Stimulated activated CD8-positive, alpha-beta memory T cell treated with anti-CD3 and anti-CD28 coated beads, Interleukin-4, amount 100 ng/mL, for 48 hours (primary cell): Measurements from ENCODE around the gene B9D1.
"Not testable (repeated sequence)": the region's sequence is repeated elsewhere in the genome, so short reads cannot be mapped to it uniquely, and the experiment has no call there.

ENCODE experiments used
- DNase-seq: peaks from one replicate; pipeline ENCODE4 v3.0.0-alpha.2; 2020

B9D1 gene

DNA sequence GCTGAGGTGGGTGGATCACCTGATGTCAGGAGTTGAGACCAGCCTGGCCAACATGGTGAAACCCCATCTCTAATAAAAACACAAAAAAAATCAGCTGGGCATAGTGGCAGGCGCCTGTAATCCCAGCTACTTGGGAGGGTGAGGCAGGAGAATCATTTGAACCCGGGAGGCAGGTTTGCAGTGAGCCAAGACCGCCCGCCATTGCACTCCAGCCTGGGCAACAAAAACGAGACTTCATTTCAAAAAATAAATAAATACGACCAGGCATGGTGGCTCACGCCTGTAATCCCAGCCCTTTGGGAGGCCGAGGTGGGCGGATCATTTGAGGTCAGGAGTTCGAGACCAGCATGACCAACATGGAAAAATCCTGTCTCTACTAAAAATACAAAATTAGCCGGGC lies 9.1 kb downstream of the B9D1 start:
- not testable (repeated sequence) for DNase-seq

DNA sequence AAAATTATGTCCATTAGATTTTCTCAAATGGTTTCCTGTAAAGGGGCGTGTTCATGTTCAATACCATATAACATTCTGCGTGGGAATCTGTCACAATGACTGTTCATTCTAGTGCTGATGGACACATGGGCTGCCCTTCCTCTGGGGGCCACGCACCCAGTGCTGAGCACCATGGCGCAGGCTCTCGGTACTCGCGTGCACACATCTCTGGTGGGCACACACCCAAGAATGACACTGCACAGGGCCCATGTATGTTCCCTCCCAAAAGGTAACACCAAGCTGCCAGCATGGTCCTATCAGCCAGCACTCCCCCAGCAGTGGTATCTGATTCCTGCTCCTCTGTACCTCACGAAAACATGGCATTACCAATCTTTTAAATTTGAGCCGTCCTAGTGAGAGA lies 13.7 kb downstream of the B9D1 start:
- no peak for DNase-seq

DNA sequence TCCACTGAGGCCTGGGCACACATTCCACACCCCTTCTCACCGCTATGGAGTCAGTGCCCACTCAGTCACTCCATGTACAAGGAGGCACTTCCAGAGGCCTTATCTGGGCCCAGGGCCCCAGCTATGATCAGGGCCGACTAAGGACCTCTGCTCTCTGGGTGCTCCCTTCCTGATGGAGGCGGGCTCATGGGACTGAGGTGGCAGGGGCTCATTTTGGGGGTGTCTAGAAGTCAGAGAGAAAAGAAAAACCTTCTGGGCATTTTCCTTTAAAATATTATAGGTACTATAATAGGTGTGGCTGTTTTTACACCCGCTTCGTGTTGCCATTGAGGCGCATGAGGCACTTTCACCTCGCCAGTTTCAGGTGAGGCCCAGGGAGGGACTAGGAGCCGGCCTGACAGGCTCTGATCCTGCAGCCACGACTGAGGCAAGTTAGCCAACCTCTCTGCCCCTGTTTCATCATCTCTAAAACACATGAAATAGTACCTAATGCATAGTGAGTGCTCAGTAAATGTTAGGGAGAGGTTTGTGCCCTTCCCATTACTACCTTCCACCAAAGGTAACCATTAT lies 14.4 kb downstream of the B9D1 start:
- no peak for DNase-seq

DNA sequence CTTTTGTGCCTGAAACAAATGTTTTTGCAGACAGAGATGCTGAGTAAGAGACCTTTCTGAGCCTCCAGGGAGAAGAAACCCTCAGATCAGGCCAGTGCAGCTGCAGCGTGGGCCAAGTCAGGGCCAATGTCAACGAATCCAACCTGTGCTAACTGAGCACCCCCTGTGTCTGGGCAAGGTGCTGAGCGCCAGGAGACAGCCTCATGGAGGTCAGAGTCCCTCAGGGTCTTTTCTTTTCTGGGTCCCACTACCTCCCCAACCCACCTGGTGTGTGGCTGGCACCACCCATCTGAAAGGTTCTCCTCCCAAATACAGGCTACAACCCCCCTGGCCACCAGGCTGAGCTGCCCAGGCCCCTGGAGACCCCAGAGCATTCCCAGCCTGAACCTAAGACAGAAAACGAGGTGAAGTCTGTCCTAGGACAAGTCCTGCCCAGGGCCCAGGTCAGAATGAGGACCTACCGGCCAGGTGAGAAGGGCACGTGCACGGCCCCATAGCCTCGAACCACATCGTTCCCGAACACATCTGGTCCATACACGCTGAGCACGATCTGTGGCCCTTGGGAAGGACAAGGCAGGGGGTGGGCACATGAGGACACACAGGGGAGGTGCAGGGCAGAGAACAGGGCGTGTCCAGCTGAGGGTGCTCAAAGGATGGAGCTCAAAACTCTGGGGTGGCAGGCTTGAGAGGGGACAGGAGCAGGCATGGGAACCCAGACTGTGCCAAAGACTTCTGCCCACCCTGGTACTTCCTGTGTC lies 15.0 kb downstream of the B9D1 start:
- no peak for DNase-seq

DNA sequence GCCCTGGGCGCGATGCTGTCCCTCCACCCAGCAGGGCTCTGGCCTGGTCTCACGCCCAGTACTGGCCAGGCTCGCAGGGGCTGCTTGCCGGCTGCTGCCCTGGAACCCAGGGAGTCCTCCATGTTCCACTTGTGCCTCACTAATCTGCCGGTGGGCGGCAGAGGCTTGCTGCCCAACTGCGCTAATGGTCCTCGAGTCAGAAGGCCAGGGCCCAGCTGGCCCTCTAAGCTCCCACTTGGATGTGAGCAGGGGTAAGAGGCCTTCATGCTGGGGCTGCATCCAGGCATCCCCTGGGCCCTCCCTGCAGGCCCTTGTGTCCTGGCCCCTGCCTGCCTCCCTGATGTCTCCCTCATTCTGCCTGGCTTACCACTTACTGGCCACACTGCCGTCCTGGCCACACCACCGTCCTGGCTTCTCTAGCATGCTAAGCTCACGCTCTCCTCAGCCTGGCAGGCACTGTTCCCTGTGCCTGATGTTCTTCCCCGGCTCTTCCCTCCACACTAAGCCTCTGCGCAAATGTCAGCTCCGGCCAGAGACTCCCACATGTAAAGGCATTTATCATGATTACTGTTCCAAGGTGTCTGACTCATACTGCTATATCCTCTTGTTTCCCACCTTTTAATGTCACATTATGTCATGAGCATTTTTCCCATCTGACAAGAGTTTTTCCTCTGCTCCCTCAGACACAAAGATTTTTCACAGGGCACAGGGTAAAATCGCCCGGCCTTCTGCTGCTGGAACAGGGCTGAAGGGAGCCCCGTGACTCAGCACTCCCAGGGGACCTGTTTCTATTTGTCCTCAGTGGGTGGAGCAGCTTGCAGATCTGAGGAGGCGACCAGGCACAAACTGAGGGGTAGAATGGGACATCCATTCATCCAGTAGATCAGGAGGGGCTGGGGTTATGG lies 15.9 kb downstream of the B9D1 start:
- no peak for DNase-seq

DNA sequence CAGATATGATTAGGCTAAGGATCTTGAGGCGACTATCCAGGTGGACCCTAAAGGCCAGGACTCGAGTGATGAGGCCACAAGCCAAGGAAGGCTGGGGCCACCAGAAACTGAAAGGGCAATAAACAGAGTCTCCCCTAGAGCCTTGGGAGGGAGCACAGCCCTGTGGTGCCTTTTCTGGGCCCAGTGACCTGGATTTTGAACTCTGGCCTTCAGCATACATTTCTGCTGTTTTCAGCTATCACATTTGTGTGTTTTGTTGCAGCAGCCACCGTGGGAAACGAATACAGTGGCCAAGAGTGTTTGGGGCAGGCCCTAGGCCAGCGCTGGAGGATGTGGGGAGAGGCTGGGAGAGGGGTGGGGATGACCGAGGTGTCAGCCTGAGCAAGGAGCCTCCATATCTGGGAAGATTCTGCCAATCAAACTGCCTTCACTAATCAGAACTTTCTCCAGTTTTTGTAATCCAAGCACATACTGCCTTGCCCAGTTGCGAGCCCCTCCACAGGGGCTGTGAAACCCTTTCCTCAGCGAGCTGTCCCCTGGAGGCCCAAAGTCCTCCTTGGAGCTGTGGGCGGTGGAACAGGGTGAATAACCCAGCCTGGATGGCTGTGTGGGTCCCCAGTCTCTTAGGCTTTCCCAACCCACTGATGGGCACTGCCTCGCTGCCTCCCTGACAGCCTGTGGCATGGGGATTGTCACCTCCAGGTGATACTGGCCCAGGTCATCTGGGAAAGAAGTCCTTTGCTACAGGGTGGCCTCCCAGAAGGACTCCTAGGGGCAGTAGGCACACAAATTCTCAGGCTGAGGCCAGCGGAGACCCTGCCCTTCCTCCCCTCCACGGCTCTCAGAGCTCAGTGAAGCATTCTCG lies 16.8 kb downstream of the B9D1 start:
- DNase-seq = no peak

DNA sequence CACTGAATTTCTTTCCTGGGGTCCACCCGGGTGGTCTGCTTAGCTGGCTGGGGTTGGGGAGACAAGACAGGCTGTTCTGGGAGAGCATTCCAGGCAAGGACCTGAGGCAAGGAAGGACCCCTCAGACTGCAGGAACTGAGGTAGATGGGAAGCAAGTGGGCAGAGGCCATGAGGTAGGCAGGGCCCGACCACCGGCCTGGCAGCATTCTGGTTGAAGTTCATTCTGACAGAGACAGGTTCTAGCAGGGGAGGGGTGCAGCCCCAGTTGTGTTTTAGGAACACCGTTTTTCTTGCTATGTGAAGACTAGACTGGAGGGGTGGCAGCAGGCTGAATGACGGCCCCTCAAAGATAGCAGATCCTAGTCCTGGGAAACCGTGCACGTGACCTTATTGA lies 17.5 kb downstream of the B9D1 start:
- DNase-seq = no peak

DNA sequence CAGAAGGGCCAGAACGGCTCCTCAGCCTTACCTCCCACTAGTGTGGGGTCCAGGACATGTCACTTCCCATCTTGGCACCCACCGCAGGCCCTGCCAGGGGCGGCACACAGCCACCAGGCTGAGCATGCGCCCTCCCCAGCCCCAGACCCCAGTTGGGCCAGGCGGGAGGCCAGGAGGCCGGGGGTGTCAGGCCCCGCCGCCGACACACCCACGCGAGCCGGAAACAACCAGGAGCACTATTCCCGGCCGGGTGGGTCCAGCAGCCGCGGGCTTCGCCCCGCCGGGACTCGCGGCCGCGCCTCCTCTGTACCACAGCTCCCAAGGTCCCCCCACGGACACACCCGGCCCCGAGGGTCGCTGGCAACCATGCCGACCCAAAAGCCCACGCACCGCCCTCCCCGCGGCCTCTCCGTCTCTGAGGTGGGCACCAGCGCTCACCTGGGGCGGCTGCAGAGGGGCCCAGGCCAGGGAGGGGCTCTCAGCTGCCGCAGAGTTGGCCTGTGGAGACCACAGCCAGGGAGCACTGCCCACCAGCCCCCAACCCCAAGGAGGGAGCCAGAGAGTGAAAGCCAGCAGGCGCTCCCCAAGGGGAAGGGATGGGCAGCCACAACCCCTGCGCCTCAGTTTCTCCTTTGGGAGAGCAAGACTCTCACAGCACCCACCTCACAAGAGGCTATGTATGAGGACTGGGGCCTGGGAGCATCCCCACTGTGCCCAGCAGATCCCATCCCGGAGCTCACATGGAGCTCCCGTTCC lies 18.0 kb downstream of the B9D1 start:
- DNase-seq = no peak

DNA sequence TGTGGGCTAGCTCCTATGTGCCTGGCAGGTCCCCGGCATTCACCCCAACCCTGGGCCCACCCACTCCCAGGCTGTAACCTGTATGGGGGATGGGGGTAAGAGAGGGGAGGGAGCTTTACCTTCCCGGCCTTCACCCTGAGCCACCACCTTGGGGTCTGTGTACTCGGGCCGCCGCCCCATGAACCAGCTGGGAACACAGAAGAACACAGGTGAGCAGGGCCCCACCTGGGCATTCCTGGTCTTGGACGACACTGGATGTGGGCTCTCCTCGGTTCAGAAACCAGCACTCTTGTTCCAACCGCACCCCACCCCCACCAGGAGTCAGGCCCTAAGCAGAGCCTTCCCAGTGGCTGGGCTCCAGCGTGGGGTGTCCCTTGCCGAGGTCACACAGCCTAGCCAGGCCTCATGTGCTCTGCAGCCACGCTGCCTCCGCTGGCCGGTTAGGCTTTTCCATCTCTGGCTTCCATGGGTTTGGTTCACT lies 18.8 kb downstream of the B9D1 start:
- no peak for DNase-seq

DNA sequence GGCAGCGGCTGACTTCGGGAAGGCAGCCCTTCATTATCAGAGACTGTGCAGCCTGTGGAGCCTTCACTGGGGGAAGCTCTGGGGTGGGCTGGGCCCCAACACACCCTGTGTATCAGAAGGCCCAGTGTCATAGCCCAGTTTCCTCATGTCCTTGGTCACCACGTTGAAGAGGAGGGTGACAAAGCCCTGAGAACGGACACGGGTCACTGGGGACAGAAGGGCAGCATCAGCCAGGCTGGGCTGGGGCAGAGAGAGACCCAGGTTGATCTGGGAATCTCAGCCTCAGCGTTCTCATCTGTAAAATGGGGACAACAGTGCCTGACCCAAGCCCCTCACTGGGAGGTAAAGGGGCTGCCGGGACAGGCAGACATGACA lies 19.3 kb downstream of the B9D1 start:
- no peak for DNase-seq

DNA sequence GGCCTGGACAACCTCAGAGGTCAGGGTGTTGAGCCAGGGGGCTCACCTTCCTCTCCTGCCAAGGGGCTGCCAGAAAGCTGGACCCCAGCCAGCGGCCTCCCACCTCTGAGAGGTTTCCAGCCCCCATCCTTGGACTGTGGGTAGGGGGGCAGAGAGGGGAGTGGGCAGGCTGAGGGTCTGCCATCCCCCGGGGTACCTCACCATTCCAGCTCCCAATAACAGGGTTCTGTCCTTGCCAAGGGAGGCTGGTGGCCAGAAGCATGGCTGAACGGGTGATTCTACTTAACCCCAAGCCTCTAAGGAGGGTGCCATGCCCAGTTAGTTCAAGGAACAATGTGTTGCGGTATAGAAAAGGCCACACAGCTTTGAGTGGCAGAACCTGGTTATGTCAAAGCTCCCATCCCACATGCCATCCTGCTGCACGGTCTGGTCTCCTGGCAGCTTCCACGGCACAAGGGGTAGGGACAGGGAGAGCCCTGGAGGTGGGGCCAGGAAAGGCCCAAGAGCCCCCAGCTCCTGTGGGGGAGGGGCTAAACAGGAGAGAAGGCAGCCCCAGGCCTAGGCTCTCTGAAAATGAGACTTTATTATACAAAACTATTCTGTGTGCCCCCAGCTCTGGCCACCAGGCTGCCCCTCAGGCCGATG lies 19.8 kb downstream of the B9D1 start:
- no peak for DNase-seq

DNA sequence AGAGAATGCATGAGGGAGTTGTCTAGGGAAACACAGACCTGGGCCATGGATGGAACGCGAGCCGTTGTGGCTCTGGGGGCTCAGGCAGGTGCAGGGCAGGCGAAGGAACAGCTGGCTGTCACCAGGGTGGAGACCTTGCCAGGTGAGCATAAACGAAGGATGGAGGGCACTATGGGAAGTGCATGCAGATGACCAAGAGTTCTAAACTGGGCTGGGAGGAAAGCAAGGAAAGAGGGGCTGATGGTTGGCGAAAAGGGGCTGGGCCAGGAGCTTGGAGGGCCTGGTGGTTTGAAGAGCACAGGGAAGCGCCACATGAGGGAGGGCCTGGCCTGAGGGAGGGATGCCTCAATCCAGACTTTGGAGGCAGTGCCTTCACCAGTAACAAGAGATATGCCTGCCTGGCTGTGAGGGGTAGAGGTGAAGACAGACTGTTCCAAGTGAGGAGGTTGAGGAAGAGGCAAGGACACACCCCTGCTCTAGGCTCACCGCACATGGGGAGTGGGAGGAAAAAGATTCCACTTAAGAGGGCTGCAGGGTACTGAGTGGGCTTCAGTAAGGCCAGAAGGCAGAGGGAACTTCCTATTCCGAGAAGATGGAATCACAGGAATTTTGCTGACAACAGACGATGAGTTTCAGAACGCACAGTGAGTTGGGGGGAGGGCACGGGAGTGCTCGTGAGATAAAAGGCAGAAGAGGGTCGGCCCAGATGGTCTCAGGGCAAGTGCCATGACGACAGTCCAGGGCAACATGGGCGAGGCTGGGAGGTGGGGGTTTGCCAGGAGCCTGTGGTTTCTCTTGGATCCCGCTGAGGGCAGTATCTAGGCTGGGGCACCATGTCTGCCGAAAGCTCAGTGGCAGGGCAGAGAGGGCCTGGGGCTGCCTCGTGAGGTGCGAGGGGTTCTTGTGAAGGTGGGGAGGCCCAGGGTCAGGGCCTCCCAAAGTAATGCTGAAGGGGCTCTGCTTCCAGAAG lies 20.6 kb downstream of the B9D1 start:
- DNase-seq = no peak

DNA sequence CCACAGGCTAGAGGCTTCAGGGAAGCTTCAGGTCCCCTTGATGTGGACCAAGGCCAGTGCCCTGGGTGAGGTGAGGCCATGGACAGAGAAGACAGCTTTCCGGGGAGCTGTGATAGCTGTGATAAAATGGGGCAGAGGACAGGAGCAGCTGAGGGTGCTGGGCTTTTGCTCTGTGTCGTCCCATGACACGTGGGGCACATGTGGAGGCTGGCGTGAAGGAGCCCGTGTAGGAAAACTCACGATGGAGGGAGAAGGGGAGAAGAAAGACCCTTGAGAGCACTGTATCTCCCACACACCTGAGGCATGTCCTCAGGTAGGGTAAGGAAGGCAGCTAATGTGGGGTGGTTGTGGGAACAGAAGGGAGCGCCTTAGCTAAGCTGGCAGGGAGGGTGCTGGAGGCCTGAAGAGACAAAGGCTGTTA lies 21.3 kb downstream of the B9D1 start:
- no peak for DNase-seq

DNA sequence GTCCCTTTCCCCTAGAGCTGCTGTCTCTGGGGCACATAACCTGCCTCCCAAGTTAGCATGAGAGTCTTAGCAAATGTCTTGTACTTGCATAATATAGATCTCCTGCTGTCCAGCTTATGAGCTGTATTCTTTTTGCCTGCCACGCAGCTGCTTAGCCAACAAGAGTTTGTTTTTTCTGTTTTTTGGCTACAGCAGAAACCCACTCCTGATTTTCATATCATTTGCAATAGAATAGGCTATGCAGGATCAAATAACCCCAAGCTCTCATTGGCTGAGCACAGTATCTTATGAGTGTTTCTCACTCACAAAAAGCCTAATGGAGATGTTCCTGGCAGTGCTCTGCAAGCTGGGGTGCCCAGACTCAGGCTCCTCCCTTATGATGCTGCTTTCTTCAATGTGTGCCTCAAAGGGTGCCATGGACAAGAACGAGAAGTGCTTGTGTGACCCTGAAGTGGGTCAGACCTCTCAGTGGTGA lies 23.1 kb downstream of the B9D1 start:
- DNase-seq = no peak

DNA sequence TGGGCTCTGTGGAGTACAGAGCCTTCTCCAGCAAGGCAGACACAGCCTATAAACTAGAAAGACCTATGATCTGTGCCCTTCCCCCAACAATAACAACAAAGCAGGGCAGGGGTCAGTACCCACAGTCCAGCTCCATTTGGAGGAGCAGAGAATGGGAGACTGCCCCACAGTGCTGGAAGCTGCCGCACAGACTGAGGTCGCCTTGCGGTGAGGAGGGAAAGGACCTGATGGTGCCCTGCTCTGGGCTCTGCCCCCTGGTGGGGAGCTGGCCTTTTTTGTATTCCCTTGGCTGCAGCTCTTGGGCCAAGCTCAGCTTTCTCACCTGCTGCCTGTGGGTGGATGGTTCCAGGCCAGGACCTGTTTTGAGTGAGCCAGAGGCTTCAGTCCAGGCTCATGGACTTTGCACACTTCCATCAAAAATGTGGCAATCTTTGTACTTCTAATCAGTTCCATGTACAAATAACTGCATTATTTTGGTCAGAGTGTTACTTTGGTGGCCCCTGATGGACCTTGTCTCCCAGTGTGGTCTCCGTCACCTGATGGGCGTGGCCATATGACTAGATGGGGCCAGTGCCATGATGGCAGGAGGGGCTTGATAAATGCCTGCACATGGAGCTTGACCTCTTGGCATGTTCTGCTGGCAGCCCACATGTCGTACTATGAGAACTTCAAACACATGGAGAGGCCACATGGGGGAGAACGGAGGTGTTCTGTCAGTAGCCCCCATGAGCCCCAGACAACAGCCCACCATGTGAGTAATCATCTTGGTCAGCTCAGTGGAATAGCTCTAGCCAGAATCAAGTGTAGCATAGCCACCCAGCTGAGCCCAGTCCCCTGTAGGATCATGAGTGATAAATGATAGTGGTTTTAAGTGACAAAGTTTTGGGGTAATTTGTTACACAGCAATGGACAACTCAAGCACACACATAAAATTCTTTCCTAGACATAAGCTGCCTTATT lies 24.2 kb downstream of the B9D1 start:
- peak; percentile 74 for DNase-seq

DNA sequence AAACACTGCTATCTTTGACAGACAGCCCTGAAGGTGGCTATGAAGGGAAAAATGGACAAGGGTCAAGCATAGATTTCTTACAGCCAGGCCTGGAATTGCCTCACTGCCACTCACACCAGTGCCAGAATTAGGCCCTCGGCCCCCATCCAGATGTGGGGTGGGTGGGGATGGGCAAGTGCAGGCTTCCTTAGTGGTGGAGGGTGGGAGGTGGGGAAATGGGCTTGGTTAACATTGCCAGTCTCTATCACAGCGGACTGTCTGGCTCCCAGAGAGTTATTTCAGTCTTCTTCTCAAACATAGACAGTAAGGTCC lies 24.9 kb downstream of the B9D1 start:
- DNase-seq = no peak

DNA sequence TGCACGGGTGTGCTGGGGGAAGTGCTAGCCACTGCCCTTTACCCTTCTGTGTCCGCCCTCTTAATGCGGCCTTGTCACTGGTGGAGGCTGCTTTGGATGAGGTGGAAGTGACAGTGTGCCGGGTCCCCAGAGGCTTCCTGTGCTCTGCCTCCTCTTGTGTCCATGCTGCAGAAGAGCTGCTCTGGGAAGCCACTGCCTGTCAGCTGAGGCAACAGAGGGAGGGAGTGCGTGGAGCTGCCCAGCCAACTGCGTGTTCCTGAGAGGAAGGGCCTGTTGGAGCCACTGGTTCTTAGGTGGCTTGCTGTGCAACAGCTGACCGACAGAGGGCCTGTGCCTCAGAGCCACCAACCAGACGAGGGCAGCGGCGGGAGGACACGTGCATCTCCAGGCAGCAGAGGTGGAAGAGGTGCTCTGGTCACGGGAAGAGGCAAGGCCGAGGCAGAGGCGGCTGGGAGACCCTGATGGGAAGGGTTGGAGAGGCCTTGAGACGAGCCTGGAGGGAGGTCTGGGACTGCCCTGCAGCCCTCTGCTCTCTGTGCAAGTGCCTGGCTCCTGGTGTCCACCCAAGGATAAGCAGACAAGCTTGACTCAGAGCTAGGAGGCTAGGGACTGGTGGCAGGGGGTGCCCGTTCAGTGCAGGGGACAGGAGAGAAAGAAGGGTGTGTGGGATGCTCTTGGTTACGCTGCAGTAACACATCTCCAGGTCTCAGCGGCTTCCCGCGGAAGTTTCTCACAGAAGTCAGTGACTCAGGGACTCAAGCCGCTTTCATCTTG lies 25.4 kb downstream of the B9D1 start:
- DNase-seq = no peak

DNA sequence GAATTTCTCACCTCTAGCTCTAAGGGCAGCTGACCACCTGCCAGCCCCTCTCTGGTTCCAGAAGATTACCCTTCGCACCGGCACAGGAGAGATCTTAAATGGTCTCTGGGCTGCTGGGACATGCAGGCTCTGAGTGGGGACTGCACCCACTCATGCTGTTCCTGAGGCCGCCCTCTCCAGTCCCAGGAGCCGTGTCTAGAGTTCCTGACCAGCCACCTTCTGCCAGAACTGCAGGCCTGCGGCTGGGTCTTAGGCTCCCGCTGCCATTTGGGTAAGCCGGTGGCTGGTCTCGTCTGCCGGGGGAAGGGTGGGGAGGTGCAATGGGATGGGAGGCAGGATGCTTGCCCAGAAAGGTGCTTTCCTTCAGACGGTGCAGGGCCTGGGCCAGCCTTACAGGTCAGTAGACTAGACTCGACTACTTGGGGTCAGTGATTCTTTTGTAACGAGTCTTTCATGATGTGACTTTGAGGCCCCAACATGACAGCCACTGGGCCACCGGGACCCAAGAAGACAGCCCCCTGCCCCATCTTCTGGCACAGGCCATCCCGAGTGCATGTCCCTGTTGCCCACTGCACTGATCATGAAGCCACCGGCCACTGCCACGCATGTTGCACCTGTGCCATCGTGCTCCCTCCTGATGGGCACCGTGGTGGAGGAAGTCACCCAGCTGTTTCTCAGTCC lies 26.4 kb downstream of the B9D1 start:
- DNase-seq = no peak
